HepG2 (cell line): ENCODE data around the gene TRAPPC4. TPM values are rescaled to one million over a fixed set of nuclear protein-coding genes. Genes with fewer than 3 reads are reported as not detected.

Experiments used
- CBX5 ChIP-seq: sonication (generic); formaldehyde crosslinking; IDR thresholded peaks from 2 replicates; pipeline ENCODE4 v1.4.0; 2020; ENCODE audit warnings: missing genetic modification reagents, borderline replicate concordance
- LRRFIP1 ChIP-seq: sonication (generic); formaldehyde crosslinking; conservative IDR thresholded peaks from 2 replicates; pipeline ENCODE4 v1.4.0; 2020; ENCODE audit warnings: missing genetic modification reagents
- NRL ChIP-seq: sonication (generic); formaldehyde crosslinking; IDR thresholded peaks from 2 replicates; pipeline ENCODE4 v1.5.0; 2020; ENCODE audit warnings: missing genetic modification reagents, mild to moderate bottlenecking, moderate library complexity, borderline replicate concordance
- RARG ChIP-seq: sonication (generic); formaldehyde crosslinking; IDR thresholded peaks from 2 replicates; pipeline ENCODE4 v1.4.0; 2020; ENCODE audit warnings: low read depth, mild to moderate bottlenecking, missing genetic modification reagents
- TEAD3 ChIP-seq: optimal IDR thresholded peaks from 2 replicates; pipeline ENCODE3; 2016; ENCODE audit warnings: borderline replicate concordance
- ZBTB33 ChIP-seq: sonication (generic); formaldehyde crosslinking; IDR thresholded peaks from 2 replicates; pipeline ENCODE4 v1.4.0; 2020; ENCODE audit warnings: missing genetic modification reagents
- ZNF256 ChIP-seq: sonication (generic); formaldehyde crosslinking; conservative IDR thresholded peaks from 2 replicates; pipeline ENCODE4 v1.4.0; 2020; ENCODE audit warnings: missing genetic modification reagents
- ZNF704 ChIP-seq: sonication (generic); formaldehyde crosslinking; IDR thresholded peaks from 2 replicates; pipeline ENCODE4 v1.8.1; 2023; ENCODE audit warnings: mild to moderate bottlenecking, inconsistent platforms, moderate library complexity, missing genetic modification reagents, borderline replicate concordance
- ZNF781 ChIP-seq: sonication (generic); formaldehyde crosslinking; IDR thresholded peaks from 2 replicates; pipeline ENCODE4 v1.5.1; 2020; ENCODE audit warnings: borderline replicate concordance, mild to moderate bottlenecking, missing genetic modification reagents; ENCODE audit errors: not compliant biosample characterization
- polyA plus RNA-seq, 8 experiments: library from polyadenylated mRNA; depleted of rRNA in 3 of 8; stranded (reverse) in 7 of 8; unstranded in 1 of 8; fragments of >200 nt; fragmentation: Illumina TruSeq in 4 of 8; extraction: Trizol in 4 of 8; gene quantifications; 2 replicates each; pipeline versions ENCODE4 v1.2.1 to v1.2.3, GENCODE V29; 2011 to 2016; ENCODE audit warnings: low read depth in 4 of 8, missing spikeins in 1 of 8, mixed read lengths in 1 of 8; ENCODE audit not compliant: insufficient read depth in 1 of 8
- total RNA-seq, 5 experiments: library from RNA; depleted of rRNA; stranded (reverse); fragments of >200 nt; fragmentation: Illumina TruSeq; extraction: Trizol; gene quantifications; 2 replicates each; pipeline ENCODE4 v1.2.3, GENCODE V29; 2016; ENCODE audit warnings: low read depth in 1 of 5
- TF ChIP-seq, protein P1 (sequence below): IDR thresholded peaks from 2 replicates; pipeline ENCODE4 v1.6.1; 2016; ENCODE audit warnings: control low read depth

TRAPPC4 gene
- total and polyA plus RNA-seq, 2 of the 13 experiments (the other 11 are each of a cell fraction or from before 2014, with no cell fraction given) = 97.4 to 140 TPM

DNA sequence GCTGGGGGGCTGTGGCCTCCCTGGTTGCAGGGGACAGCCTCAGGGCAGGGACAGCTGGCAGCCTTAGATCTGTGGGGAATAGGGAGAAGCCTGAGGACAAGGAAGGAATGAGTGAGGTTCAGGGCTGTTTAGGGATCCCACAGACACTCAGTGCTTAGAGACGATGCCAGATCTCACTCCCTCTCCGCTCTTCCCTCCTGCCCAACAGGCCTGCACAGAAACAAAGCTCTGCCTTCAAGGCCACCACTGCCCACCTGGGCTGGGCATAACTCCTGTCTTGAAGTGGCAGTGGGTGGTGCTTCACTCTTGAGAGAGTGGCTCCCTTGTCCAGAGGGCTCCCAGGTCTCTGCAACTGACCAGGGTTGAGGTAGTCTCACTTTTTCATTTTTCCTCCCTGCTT, 33.7 kb upstream of the TRAPPC4 start (continued):
- TF ChIP-seq ZBTB33 (CRISPR knock-in tag) (no peak), ZNF704 (CRISPR knock-in tag) (no peak), CBX5 (CRISPR knock-in tag) (no peak), TEAD3 (no peak), LRRFIP1 (CRISPR knock-in tag) (no peak), NRL (no peak), RARG (no peak), ZNF256 (CRISPR knock-in tag) (no peak), ZNF781 (no peak)
- TF ChIP-seq, protein P1, sequence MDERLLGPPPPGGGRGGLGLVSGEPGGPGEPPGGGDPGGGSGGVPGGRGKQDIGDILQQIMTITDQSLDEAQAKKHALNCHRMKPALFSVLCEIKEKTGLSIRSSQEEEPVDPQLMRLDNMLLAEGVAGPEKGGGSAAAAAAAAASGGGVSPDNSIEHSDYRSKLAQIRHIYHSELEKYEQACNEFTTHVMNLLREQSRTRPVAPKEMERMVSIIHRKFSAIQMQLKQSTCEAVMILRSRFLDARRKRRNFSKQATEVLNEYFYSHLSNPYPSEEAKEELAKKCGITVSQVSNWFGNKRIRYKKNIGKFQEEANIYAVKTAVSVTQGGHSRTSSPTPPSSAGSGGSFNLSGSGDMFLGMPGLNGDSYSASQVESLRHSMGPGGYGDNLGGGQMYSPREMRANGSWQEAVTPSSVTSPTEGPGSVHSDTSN = no peak
- TF ChIP-seq, all 625 proteins: peak for 0
